SH-SY5Y (cell line): Measurements from ENCODE around the gene PPIL6.

Experiments
- GATA2 ChIP-seq: IDR thresholded peaks from 2 replicates; pipeline ENCODE4 v1.6.1; 2011; ENCODE audit warnings: mild to moderate bottlenecking, low read depth, low read length
- GATA3 ChIP-seq: IDR thresholded peaks from 2 replicates; pipeline ENCODE4 v1.6.1; 2011; ENCODE audit warnings: low read depth, mild to moderate bottlenecking, low read length, moderate library complexity

The PPIL6 gene

GRCh38 chr6:109440331-109441068, at the start of gene PPIL6, which contains the start of gene SMPD2:
TSS of gene PPIL6 (minus strand) at chr6:109440628. CDS start at chr6:109440590, 38 bp downstream.
TSS of gene SMPD2 (plus strand) at chr6:109440724. CDS start at chr6:109441122, 398 bp downstream.
- TF ChIP-seq GATA2 (no peak), GATA3 (no peak)

- no peak for TF ChIP-seq GATA3
- TF ChIP-seq GATA2 = no peak
Observed at GRCh38 chr6:109488001-109488400, 47.6 kb upstream of the PPIL6 start.

GRCh38 chr6:109486068-109486467, 45.6 kb upstream of the PPIL6 start:
- TF ChIP-seq GATA3 (no peak), GATA2 (no peak)

- TF ChIP-seq GATA3 = no peak
- TF ChIP-seq GATA2 = no peak
Observed at GRCh38 chr6:109485266-109485935, 45.0 kb upstream of the PPIL6 start.

DNA sequence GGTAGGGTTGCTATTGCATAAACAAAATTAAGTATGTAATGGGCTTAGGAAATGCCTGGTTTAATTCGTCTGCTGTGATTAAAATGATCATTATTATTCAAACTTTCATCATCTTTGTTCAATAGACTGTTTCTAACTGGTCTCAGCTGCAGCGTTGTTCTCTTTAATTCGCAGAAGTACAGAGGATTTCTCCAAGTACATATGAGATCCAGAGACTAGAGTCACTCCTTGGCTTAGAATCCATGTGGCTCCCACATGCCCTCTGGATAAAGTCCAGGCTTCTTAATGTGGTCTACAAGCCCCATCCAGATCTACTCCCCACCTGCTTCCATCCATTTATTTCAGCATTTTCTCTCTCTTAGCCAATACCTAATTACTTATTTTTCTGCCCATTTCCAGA, 43.7 kb upstream of the PPIL6 start:
- TF ChIP-seq GATA3 (no peak), GATA2 (no peak)

- no peak for TF ChIP-seq GATA2
- no peak for TF ChIP-seq GATA3
Observed at GRCh38 chr6:109483735-109484057, 43.3 kb upstream of the PPIL6 start.

GRCh38 chr6:109482905-109483734, 42.7 kb upstream of the PPIL6 start, which contains the start of gene ZBTB24:
TSS of gene ZBTB24 (minus strand) at chr6:109483219. CDS start at chr6:109482026, 1,193 bp downstream.
- TF ChIP-seq GATA2 (no peak), GATA3 (no peak)

GRCh38 chr6:109480993-109481480, 40.6 kb upstream of the PPIL6 start:
- no peak for TF ChIP-seq GATA2
- no peak for TF ChIP-seq GATA3

- TF ChIP-seq GATA3 (no peak), GATA2 (no peak)
Observed at GRCh38 chr6:109478841-109479624, 38.6 kb upstream of the PPIL6 start.

- TF ChIP-seq GATA3 (no peak), GATA2 (no peak)
Observed at GRCh38 chr6:109478222-109478805, 37.9 kb upstream of the PPIL6 start.

GRCh38 chr6:109477725-109478124, 37.3 kb upstream of the PPIL6 start:
- TF ChIP-seq GATA2 = no peak
- TF ChIP-seq GATA3 = no peak

DNA sequence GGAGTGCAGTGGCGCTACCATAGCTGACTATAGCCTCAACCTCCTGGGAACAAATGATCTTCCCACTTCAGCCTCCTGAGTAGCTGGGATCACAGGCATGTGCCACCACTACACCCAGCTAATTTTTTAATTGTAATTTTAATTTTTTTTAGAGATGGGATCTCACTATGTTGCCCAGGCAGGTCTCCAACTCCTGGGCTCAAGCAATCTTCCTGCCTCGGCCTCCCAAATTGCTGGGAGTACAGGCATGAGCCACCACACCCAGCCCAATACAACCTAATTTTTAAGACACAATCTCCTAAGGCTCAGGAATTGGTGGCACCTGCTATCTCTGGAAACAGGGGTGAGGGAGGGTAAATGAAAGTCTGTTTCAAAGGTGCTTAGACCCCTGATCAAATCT, 36.8 kb upstream of the PPIL6 start:
- TF ChIP-seq GATA3 (no peak), GATA2 (no peak)

DNA sequence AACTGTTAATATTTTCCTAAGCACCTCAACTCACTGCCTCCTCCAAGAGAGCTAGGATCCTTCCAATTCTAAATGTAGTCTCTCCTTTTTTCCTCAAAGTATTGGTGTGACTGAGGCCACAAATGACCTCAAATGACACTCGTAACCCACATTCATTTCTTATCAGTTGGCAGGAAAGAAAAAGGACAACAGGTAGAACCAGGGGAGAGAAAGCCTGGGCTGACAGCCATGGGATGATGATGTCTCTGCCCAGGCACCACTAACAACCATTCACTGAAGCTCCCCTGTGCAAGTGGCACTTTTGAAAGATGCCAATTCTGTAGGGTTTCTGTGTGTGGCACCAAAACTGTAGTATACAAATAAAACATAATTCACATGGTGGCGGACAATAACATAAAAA, 35.2 kb upstream of the PPIL6 start:
- TF ChIP-seq GATA2 = no peak
- TF ChIP-seq GATA3 = no peak

DNA sequence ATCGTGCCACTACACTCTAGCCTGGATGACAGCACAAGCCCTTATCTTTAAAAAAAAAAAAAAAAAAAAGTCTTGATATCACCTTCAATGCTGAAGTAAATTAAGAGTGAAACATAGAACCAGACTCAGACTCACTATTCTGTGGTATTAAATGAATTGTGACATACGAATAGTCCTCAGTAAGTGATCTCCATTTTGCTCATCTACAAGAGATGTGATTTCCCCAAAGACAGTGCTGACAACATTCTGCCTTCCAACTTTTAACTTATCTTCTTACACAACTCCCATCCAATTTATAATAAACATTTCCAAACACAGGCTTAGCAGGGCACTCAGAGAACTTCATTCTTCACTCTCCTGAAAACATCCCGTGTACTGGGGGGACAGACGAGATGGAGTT, 34.6 kb upstream of the PPIL6 start:
- TF ChIP-seq GATA2 (no peak), GATA3 (no peak)
